Smooth muscle cell (in vitro differentiated cells): ENCODE data around the gene GAL3ST2. TPM values are rescaled to one million over a fixed set of nuclear protein-coding genes. Genes with fewer than 3 reads are reported as not detected.

Experiments
- DNase-seq: peaks from one replicate; lab custom pipeline; 2025; ENCODE audit not compliant: unreplicated experiment; lab: John Stamatoyannopoulos, UW
- H2AFZ ChIP-seq: fragments of 200-600 bp; sonication (generic); 2 replicates; pipeline ENCODE4 v1.6.0; 2016; ENCODE audit warnings: antibody characterized with exemption, low read depth, mild to moderate bottlenecking
- H3F3A ChIP-seq: fragments of 200-600 bp; sonication (generic); 2 replicates; pipeline ENCODE4 v1.6.0; 2017; ENCODE audit warnings: antibody characterized with exemption, low read depth
- H3K27ac ChIP-seq: fragments of 200-600 bp; sonication (generic); 2 replicates; pipeline ENCODE4 v1.5.1; 2016; ENCODE audit warnings: low read depth, mild to moderate bottlenecking
- H3K27me3 ChIP-seq: fragments of 200-600 bp; sonication (generic); 2 replicates; pipeline ENCODE4 v1.6.1; 2016; ENCODE audit warnings: low read depth, mild to moderate bottlenecking
- H3K36me3 ChIP-seq: fragments of 200-600 bp; sonication (generic); 2 replicates; pipeline ENCODE4 v1.5.1; 2016; ENCODE audit warnings: low read depth
- H3K4me1 ChIP-seq: fragments of 200-600 bp; sonication (generic); 2 replicates; pipeline ENCODE4 v1.5.1; 2016; ENCODE audit warnings: low read depth
- H3K4me2 ChIP-seq: fragments of 200-600 bp; sonication (generic); 2 replicates; pipeline ENCODE4 v1.6.0; 2016; ENCODE audit warnings: mild to moderate bottlenecking
- H3K4me3 ChIP-seq: fragments of 200-600 bp; sonication (generic); 2 replicates; pipeline ENCODE4 v1.5.1; 2016; ENCODE audit warnings: mild to moderate bottlenecking
- H3K79me2 ChIP-seq: fragments of 200-600 bp; sonication (generic); 2 replicates; pipeline ENCODE4 v1.6.0; 2016; ENCODE audit warnings: low read depth, mild to moderate bottlenecking
- H3K9ac ChIP-seq: fragments of 200-600 bp; sonication (generic); 2 replicates; pipeline ENCODE4 v1.6.0; 2016; ENCODE audit warnings: low read depth
- H3K9me3 ChIP-seq: fragments of 200-600 bp; sonication (generic); replicated peaks from 2 replicates; pipeline ENCODE4 v1.5.1; 2016; ENCODE audit warnings: low read depth
- H4K20me1 ChIP-seq: fragments of 200-600 bp; sonication (generic); 2 replicates; pipeline ENCODE4 v1.6.0; 2016; ENCODE audit warnings: low read depth
- WGBS: methylation state at CpG from one replicate; pipeline ENCODE4 v1.1.7; 2016; ENCODE audit warnings: low lambda C conversion rate; 5-methylcytosine and 5-hydroxymethylcytosine counted together
- polyA plus RNA-seq: library from polyadenylated mRNA; unstranded; fragments of >200 nt; fragmentation: Nextera tagmentation; extraction: Ambion mirVana; gene quantifications from 2 replicates; pipeline ENCODE4 v1.2.1, GENCODE V29; 2016
- total RNA-seq: library from RNA; depleted of rRNA; stranded (reverse); fragments of >200 nt; gene quantifications from 2 replicates; pipeline ENCODE4 v1.2.3, GENCODE V29; 2014
- TF ChIP-seq, protein P1 (sequence below): fragments of 200-600 bp; sonication (generic); IDR thresholded peaks from 2 replicates; pipeline ENCODE4 v1.5.1; 2017; ENCODE audit warnings: borderline replicate concordance, mild to moderate bottlenecking, antibody characterized with exemption; ENCODE audit not compliant: insufficient read depth, poor library complexity, severe bottlenecking

GAL3ST2 gene
- total and polyA plus RNA-seq, 2 experiments from 2014 or later = 0.34 TPM; not detected in 1

GRCh38 chr2:241751776-241752175 is 24.8 kb upstream of the GAL3ST2 start:
- H3K4me1 ChIP-seq = no peaks in the 10 kb centered on the region
- TF ChIP-seq, protein P1, sequence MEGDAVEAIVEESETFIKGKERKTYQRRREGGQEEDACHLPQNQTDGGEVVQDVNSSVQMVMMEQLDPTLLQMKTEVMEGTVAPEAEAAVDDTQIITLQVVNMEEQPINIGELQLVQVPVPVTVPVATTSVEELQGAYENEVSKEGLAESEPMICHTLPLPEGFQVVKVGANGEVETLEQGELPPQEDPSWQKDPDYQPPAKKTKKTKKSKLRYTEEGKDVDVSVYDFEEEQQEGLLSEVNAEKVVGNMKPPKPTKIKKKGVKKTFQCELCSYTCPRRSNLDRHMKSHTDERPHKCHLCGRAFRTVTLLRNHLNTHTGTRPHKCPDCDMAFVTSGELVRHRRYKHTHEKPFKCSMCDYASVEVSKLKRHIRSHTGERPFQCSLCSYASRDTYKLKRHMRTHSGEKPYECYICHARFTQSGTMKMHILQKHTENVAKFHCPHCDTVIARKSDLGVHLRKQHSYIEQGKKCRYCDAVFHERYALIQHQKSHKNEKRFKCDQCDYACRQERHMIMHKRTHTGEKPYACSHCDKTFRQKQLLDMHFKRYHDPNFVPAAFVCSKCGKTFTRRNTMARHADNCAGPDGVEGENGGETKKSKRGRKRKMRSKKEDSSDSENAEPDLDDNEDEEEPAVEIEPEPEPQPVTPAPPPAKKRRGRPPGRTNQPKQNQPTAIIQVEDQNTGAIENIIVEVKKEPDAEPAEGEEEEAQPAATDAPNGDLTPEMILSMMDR = no peak

GRCh38 chr2:241752253-241752652 is 24.4 kb upstream of the GAL3ST2 start:
- no peak overlapping the region for H3K4me3 ChIP-seq
- no peaks in the 10 kb centered on the region for H3K27me3 ChIP-seq
- no peak overlapping the region for H3K27ac ChIP-seq
- 97% methylated on average over 14 of the region's 14 CpGs for WGBS
- TF ChIP-seq, protein P1 = no peak
- no peaks in the 10 kb centered on the region for H3K79me2 ChIP-seq
- DNase-seq = no peak
- no peaks in the 10 kb centered on the region for H3F3A ChIP-seq
- H3K4me2 ChIP-seq = no peak overlapping the region
- no peak overlapping the region for H2AFZ ChIP-seq
- H3K9ac ChIP-seq = no peak overlapping the region
- H3K4me1 ChIP-seq = no peaks in the 10 kb centered on the region
- no peaks in the 10 kb centered on the region for H3K36me3 ChIP-seq
- H3K9me3 ChIP-seq = no peaks in the 10 kb centered on the region
- H4K20me1 ChIP-seq = no peaks in the 10 kb centered on the region

More at GRCh38 chr2:241751776-241752175, 24.8 kb upstream of the GAL3ST2 start:
- Histone ChIP-seq H3K27me3 (no peaks in the 10 kb centered on the region), H3K27ac (no peak overlapping the region), H2AFZ (no peak overlapping the region), H3K36me3 (no peaks in the 10 kb centered on the region), H3K4me3 (no peak overlapping the region), H3K9ac (no peak overlapping the region), H4K20me1 (no peaks in the 10 kb centered on the region), H3K9me3 (no peaks in the 10 kb centered on the region), H3F3A (no peaks in the 10 kb centered on the region), H3K4me2 (no peak overlapping the region), H3K79me2 (no peaks in the 10 kb centered on the region)
- DNase-seq = no peak
- 98% methylated on average over 18 of the region's 18 CpGs for WGBS

DNA sequence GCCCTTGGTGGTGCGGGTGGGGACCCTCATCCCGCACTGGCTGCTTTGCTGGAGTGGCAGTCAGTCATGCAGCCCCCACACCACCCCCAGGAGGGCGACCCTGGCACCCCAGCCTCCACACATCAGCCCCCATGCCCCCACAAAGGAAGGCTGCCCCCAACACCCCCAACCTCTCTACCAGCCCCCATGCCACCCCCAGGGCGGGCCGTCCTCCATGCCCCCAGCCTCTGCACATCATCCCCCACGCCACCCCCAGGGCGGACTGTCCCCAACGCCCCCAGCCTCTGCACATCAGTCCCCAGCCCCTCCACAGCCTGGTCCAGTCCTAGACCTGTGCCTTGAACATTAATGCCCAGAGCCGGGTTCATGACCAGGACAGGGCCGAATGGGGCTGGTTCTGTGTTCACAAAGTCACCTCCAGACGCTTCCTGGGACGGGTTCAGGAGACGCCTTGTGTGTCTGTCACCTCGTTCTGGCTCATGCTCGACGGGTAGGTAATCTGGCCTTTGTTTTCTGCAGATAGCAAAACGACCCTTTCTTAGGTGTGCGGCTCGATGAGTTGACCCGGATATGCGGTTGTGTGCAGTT is 23.8 kb upstream of the GAL3ST2 start:
- TF ChIP-seq, protein P1 = no peak
- Histone ChIP-seq H3K36me3 (no peaks in the 10 kb centered on the region), H3K9me3 (no peaks in the 10 kb centered on the region), H3K4me2 (no peak overlapping the region), H3K4me1 (no peaks in the 10 kb centered on the region), H3K27ac (no peak overlapping the region), H2AFZ (no peak overlapping the region), H4K20me1 (no peaks in the 10 kb centered on the region), H3K9ac (no peak overlapping the region), H3K27me3 (no peaks in the 10 kb centered on the region), H3K79me2 (no peaks in the 10 kb centered on the region), H3F3A (no peaks in the 10 kb centered on the region), H3K4me3 (no peak overlapping the region)
- DNase-seq = no peak
- 94% methylated on average over 20 of the region's 21 CpGs for WGBS

DNA sequence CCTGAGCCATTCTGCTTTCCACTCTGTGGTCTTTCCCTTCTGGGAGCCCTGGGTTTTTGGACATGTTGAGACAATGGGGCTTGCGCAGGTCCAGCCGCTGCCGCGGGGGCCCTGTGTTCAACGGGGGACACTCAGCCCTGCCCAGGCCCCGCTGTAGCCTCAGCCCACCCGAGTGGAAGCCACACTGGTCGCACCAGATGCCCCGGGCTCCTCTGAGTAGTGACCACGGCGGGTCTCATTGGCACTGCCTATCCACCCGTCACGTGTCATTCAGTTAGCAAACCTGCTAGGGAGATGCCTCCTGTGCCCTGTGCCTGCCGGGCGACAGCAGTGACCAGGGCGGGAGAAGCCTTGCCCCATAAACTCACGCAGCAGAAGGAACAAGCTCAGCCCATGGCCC is 23.1 kb upstream of the GAL3ST2 start:
- H3K27ac ChIP-seq = no peak overlapping the region
- no peak for DNase-seq
- H3K4me1 ChIP-seq = no peaks in the 10 kb centered on the region
- H3K27me3 ChIP-seq = no peaks in the 10 kb centered on the region
- H3K9ac ChIP-seq = no peak overlapping the region
- no peak overlapping the region for H3K4me2 ChIP-seq
- no peaks in the 10 kb centered on the region for H3K9me3 ChIP-seq
- no peaks in the 10 kb centered on the region for H3K36me3 ChIP-seq
- no peaks in the 10 kb centered on the region for H3F3A ChIP-seq
- no peak overlapping the region for H3K4me3 ChIP-seq
- H3K79me2 ChIP-seq = no peaks in the 10 kb centered on the region
- H4K20me1 ChIP-seq = no peaks in the 10 kb centered on the region
- TF ChIP-seq, protein P1 = no peak
- H2AFZ ChIP-seq = no peak overlapping the region
- WGBS = 96% methylated on average over 17 of the region's 17 CpGs
